A549 (cell line): ENCODE measurements around the gene SLC29A3. TPM values are rescaled to one million over a fixed set of nuclear protein-coding genes. Genes with fewer than 3 reads are reported as not detected.

ENCODE experiments used
- polyA plus RNA-seq, 4 experiments: library from polyadenylated mRNA; depleted of rRNA in 3 of 4; stranded (reverse); fragments of >200 nt; fragmentation: RNase III in 1 of 4; extraction: RNeasy Plus Mini Kit Qiagen cat#74134 plus additional on column Dnase treatment in 1 of 4; gene quantifications; 2 replicates in 3 of 4; 3 replicates in 1 of 4; pipeline ENCODE4 v1.2.3, GENCODE V29; 2011 to 2017

SLC29A3 gene
- polyA plus RNA-seq, 2 of the 4 experiments (the other 2 are of a cell fraction) = 7.2 to 11.4 TPM

Other genes starting within 250 kb of the SLC29A3 start
- 1.0 and 1.3 TPM in 2 replicates for gene UNC5B, start 106.7 kb upstream of the SLC29A3 start, polyA plus RNA-seq (2011; rRNA removed)
- 0.14 to 0.26 TPM (median 0.16 TPM) in 3 replicates for gene UNC5B, start 106.7 kb upstream of the SLC29A3 start, polyA plus RNA-seq (2017; fragmentation: RNase III; extraction: RNeasy Plus Mini Kit Qiagen cat#74134 plus additional on column Dnase treatment)
- 1.0 and 1.1 TPM in 2 replicates for gene CDH23, start 77.7 kb downstream of the SLC29A3 start, polyA plus RNA-seq (2011; rRNA removed)
- 2.1 to 2.3 TPM (median 2.1 TPM) in 3 replicates for gene CDH23, start 77.7 kb downstream of the SLC29A3 start, polyA plus RNA-seq (2017; fragmentation: RNase III; extraction: RNeasy Plus Mini Kit Qiagen cat#74134 plus additional on column Dnase treatment)